ENCODE data around the gene AGAP3. TPM values are rescaled to one million over a fixed set of nuclear protein-coding genes. Genes with fewer than 3 reads are reported as not detected.

Gene AGAP3
- total and polyA plus RNA-seq, 2 experiments from 2014 or later = 10.3 to 43.3 TPM

DNA sequence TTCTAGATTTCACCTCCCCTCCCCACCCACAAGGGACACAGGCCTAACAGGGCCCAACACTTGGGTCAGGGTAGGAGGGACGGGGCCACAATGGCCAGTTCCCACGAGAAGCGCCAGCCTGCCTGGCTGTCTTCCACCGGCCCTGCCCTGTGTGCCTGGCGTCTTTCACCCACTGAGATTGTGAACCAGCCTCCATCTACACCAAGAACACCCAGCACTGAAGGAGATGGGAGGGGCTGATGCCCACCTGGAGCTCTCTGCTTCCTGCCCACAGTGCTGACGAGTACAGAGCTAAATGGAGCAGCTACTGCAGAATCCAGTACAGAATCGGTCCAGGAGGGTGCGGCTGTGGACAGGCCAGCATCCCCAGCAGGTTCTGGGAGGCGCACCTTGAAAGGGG lies 40.3 kb upstream of the AGAP3 start:
- no peaks in the 10 kb centered on the region for H4K20me1 ChIP-seq (ENCODE audit: insufficient read depth)
- in situ Hi-C loops (cut with MboI) = no loop called here
- no peak overlapping the region for H3K4me3 ChIP-seq
- no peak overlapping the region for H3K27ac ChIP-seq
- no peak overlapping the region for H3K9ac ChIP-seq
- 75 to 76% methylated on average over 9 of the region's 9 CpGs for WGBS, 2 experiments (ENCODE audit: low coverage in 1 of 2, low lambda C conversion rate in 2 of 2, missing lambda C conversion rate in 2 of 2)
- DNase-seq = no peak
- peaks cover 13% of the 10 kb centered on the region for H3F3A ChIP-seq (ENCODE audit: insufficient read depth)
- H3K9me2 ChIP-seq (ENCODE audit: insufficient read depth) = no peaks in the 10 kb centered on the region
- no peak for TF ChIP-seq EZH2 (IDR thresholded peaks at IDR 0.05; ENCODE audit: insufficient read depth, poor library complexity, severe bottlenecking)
- no peak for TF ChIP-seq EZH2phosphoT487 (IDR thresholded peaks at IDR 0.05; ENCODE audit: insufficient read depth, low read depth)
- H3K27me3 ChIP-seq (replicated peaks; ENCODE audit: insufficient read depth) = no peaks in the 10 kb centered on the region
- H3K36me3 ChIP-seq (ENCODE audit: low read depth) = no peaks in the 10 kb centered on the region
- no peaks in the 10 kb centered on the region for H3K9me3 ChIP-seq (ENCODE audit: low read depth)
- H3K79me2 ChIP-seq (ENCODE audit: insufficient read depth) = no peaks in the 10 kb centered on the region
- H2AFZ ChIP-seq = no peak overlapping the region
- no peak overlapping the region for H3K4me2 ChIP-seq (ENCODE audit: unreplicated experiment)
- peaks cover 9% of the 10 kb centered on the region for H3K4me1 ChIP-seq (ENCODE audit: insufficient read depth)

DNA sequence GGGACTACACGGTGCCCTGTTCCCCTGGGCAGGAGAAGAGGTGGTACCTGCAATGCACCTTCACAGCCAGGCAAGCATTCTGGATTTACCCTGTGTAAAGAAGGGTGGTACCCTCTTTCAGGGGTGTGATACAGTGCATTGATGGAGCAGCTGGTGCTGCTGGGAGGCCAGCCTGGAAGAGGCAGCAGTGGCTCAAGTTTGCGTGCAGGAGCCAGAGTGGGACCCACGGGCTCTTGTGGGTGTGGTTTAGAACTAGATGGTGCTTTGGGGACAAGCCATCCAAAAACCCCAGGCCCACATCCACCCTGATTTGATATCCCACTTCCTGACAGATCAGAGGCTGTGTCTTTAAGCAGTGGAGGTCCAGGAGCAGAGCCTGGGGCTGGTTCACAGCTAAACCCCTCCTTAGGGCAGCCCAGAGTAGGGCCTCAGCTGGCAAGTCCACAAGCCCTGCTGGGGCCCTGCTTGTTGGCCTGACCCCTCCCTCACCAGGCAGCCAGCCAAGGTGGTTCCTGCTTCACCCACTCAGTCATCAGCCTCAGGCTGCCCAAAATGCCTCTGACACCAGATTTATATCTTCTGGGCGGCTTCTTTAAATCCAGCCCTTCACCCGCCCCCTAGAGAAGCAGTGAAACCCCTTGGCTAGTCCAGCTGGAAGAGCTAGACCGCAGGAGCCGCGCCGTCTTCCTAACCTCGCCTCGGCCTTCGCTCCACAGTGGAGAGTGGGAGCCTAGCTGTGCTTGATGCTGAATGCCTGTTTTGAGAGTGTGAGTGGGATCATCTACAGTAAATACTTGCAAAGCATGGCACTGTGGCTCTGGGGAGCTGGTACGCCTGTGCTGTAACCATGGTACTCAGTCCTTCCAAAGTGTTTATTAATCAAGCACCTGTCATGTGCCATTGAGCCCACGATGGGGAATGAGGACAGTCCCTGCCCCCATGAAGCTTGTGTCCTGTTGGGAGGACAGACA lies 39.4 kb upstream of the AGAP3 start:
- Histone ChIP-seq H3F3A (ENCODE audit: insufficient read depth) (peaks cover 13% of the 10 kb centered on the region), H3K79me2 (ENCODE audit: insufficient read depth) (no peaks in the 10 kb centered on the region), H3K36me3 (ENCODE audit: low read depth) (no peaks in the 10 kb centered on the region), H3K27me3 (replicated peaks; ENCODE audit: insufficient read depth) (no peaks in the 10 kb centered on the region), H3K27ac (no peak overlapping the region), H3K9me2 (ENCODE audit: insufficient read depth) (no peaks in the 10 kb centered on the region), H4K20me1 (ENCODE audit: insufficient read depth) (no peaks in the 10 kb centered on the region), H3K4me3 (no peak overlapping the region), H3K9ac (peak overlapping the region; percentile 38), H3K4me2 (ENCODE audit: unreplicated experiment) (no peak overlapping the region), H3K9me3 (ENCODE audit: low read depth) (no peaks in the 10 kb centered on the region), H2AFZ (no peak overlapping the region), H3K4me1 (ENCODE audit: insufficient read depth) (peaks cover 9% of the 10 kb centered on the region)
- TF ChIP-seq EZH2phosphoT487 (IDR thresholded peaks at IDR 0.05; ENCODE audit: insufficient read depth, low read depth) (no peak), EZH2 (IDR thresholded peaks at IDR 0.05; ENCODE audit: insufficient read depth, poor library complexity, severe bottlenecking) (no peak)
- WGBS, 2 experiments (ENCODE audit: low coverage in 1 of 2, low lambda C conversion rate in 2 of 2, missing lambda C conversion rate in 2 of 2) = 18 to 20% methylated on average over 14 of the region's 14 CpGs
- in situ Hi-C loops (cut with MboI) = no loop called here
- peak; percentile 67 for DNase-seq

DNA sequence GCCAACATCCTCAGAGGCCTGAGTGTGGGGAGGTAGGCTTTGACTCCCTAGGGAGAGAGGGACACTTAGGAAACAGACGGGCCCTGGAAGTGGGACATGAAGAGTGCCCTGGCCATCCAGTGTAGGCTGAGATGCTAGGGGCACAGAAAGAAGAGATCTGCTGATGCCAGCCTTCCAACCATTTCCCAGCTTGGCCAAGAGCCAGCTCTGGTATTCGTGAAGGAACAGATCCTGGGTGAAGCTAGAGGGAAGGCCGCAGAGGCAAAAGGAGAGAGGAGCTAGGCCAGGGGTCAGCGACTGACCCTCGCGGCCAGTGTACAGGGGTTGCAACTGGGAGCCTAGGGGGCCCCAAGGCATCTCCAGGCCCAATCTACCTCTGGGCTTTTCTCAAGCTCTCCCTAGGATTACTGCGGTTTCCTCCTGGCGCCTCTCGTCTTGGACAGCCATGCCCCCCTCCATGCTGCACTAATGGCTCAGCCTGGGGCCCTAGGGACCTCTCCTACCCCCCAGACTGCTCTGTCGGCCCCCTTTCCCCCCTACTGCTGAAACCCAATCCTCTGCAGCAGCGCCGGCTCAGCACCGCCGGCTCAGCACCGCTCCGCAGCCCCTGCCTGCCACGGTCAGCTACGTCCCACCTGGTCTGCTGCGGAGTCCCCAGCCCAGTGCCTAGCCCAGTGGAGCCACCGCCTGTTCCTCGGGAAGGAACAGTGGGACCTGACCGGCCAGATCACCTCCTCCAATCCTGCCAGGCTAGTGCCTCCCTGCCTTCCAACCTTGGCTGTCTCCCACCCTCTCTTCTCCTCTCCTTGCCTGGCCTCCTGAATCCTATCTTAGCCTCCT lies 38.1 kb upstream of the AGAP3 start, which contains the start of gene ASIC3:
Gene ASIC3 (plus strand): TSS at position 556 of the 840 bp plus-strand sequence. CDS start 355 bp downstream, outside the sequence.
- no peak for DNase-seq
- Histone ChIP-seq H3F3A (ENCODE audit: insufficient read depth) (peaks cover 13% of the 10 kb centered on the region), H3K9me2 (ENCODE audit: insufficient read depth) (no peaks in the 10 kb centered on the region), H3K27me3 (replicated peaks; ENCODE audit: insufficient read depth) (no peaks in the 10 kb centered on the region), H2AFZ (no peak within 1 kb of the TSS), H3K27ac (no peak within 1 kb of the TSS), H3K4me1 (ENCODE audit: insufficient read depth) (peaks cover 9% of the 10 kb centered on the region), H3K9ac (no peak within 1 kb of the TSS), H4K20me1 (ENCODE audit: insufficient read depth) (no peaks in the 10 kb centered on the region), H3K36me3 (ENCODE audit: low read depth) (no peaks in the 10 kb centered on the region), H3K4me2 (ENCODE audit: unreplicated experiment) (no peak within 1 kb of the TSS), H3K79me2 (ENCODE audit: insufficient read depth) (no peaks in the 10 kb centered on the region), H3K4me3 (no peak within 1 kb of the TSS), H3K9me3 (ENCODE audit: low read depth) (no peaks in the 10 kb centered on the region)
- in situ Hi-C loops (cut with MboI) = no loop called here
- TF ChIP-seq EZH2 (IDR thresholded peaks at IDR 0.05; ENCODE audit: insufficient read depth, poor library complexity, severe bottlenecking) = no peak
- TF ChIP-seq EZH2phosphoT487 (IDR thresholded peaks at IDR 0.05; ENCODE audit: insufficient read depth, low read depth) = no peak
- WGBS, 2 experiments (ENCODE audit: low coverage in 1 of 2, low lambda C conversion rate in 2 of 2, missing lambda C conversion rate in 2 of 2) = 76 to 81% methylated on average over 19 to 22 of the region's 22 CpGs

DNA sequence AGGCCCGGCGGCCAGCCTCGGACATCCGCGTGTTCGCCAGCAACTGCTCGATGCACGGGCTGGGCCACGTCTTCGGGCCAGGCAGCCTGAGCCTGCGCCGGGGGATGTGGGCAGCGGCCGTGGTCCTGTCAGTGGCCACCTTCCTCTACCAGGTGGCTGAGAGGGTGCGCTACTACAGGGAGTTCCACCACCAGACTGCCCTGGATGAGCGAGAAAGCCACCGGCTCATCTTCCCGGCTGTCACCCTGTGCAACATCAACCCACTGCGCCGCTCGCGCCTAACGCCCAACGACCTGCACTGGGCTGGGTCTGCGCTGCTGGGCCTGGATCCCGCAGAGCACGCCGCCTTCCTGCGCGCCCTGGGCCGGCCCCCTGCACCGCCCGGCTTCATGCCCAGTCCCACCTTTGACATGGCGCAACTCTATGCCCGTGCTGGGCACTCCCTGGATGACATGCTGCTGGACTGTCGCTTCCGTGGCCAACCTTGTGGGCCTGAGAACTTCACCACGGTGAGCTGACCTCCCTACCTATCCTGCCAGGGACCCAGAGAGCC lies 37.3 kb upstream of the AGAP3 start:
- 92 to 93% methylated on average over 38 of the region's 38 CpGs for WGBS, 2 experiments (ENCODE audit: low coverage in 1 of 2, low lambda C conversion rate in 2 of 2, missing lambda C conversion rate in 2 of 2)
- Histone ChIP-seq H3K9me2 (ENCODE audit: insufficient read depth) (no peaks in the 10 kb centered on the region), H4K20me1 (ENCODE audit: insufficient read depth) (no peaks in the 10 kb centered on the region), H3K27me3 (replicated peaks; ENCODE audit: insufficient read depth) (no peaks in the 10 kb centered on the region), H3K79me2 (ENCODE audit: insufficient read depth) (no peaks in the 10 kb centered on the region), H3K4me1 (ENCODE audit: insufficient read depth) (peaks cover 9% of the 10 kb centered on the region), H3K36me3 (ENCODE audit: low read depth) (no peaks in the 10 kb centered on the region), H3K4me3 (no peak overlapping the region), H3K27ac (no peak overlapping the region), H2AFZ (no peak overlapping the region), H3K9me3 (ENCODE audit: low read depth) (no peaks in the 10 kb centered on the region), H3K4me2 (ENCODE audit: unreplicated experiment) (no peak overlapping the region), H3F3A (ENCODE audit: insufficient read depth) (peaks cover 13% of the 10 kb centered on the region), H3K9ac (no peak overlapping the region)
- in situ Hi-C loops (cut with MboI) = no loop called here
- no peak for TF ChIP-seq EZH2 (IDR thresholded peaks at IDR 0.05; ENCODE audit: insufficient read depth, poor library complexity, severe bottlenecking)
- no peak for TF ChIP-seq EZH2phosphoT487 (IDR thresholded peaks at IDR 0.05; ENCODE audit: insufficient read depth, low read depth)
- no peak for DNase-seq

Data from GM23248 (cell line).